HepG2 (cell line): ENCODE data around the gene PDE9A. TPM values are rescaled to one million over a fixed set of nuclear protein-coding genes. Genes with fewer than 3 reads are reported as not detected.
A peak's percentile ranks its signal among the peaks of the same experiment; 100 is the strongest.

Experiments
- ETV6 ChIP-seq: sonication (generic); formaldehyde crosslinking; conservative IDR thresholded peaks from 2 replicates; pipeline ENCODE4 v1.4.0; 2020; ENCODE audit warnings: missing genetic modification reagents
- HOMEZ ChIP-seq: IDR thresholded peaks from 2 replicates; pipeline ENCODE4 v1.6.1; 2016; ENCODE audit warnings: low read depth
- KDM2A ChIP-seq: sonication (generic); formaldehyde crosslinking; IDR thresholded peaks from 2 replicates; pipeline ENCODE4 v1.4.0; 2020; ENCODE audit warnings: low read depth, missing genetic modification reagents, borderline replicate concordance
- KDM4B ChIP-seq: sonication (generic); formaldehyde crosslinking; IDR thresholded peaks from 2 replicates; pipeline ENCODE4 v1.4.0; 2020; ENCODE audit warnings: missing genetic modification reagents
- PAXIP1 ChIP-seq: sonication (generic); formaldehyde crosslinking; conservative IDR thresholded peaks from 2 replicates; pipeline ENCODE4 v1.4.0; 2020; ENCODE audit warnings: mild to moderate bottlenecking, missing genetic modification reagents, moderate library complexity
- PPARG ChIP-seq: conservative IDR thresholded peaks from 2 replicates; pipeline ENCODE4 v1.6.1; 2016; ENCODE audit warnings: missing biosample characterization, missing genetic modification reagents
- RAD51 ChIP-seq: fragments of 450-650 bp; IDR thresholded peaks from 2 replicates; pipeline ENCODE4 v1.6.1; 2016; ENCODE audit warnings: borderline replicate concordance
- RCOR2 ChIP-seq: IDR thresholded peaks from 2 replicates; pipeline ENCODE4 v1.6.1; 2016; ENCODE audit warnings: missing biosample characterization, missing genetic modification reagents
- SMC3 ChIP-seq: IDR thresholded peaks from 2 replicates; pipeline ENCODE4 v1.6.1; 2011; ENCODE audit warnings: low read length, improper control_type of control experiment
- SP4 ChIP-seq: sonication (generic); formaldehyde crosslinking; IDR thresholded peaks from 2 replicates; pipeline ENCODE4 v1.8.1; 2023; ENCODE audit warnings: mild to moderate bottlenecking, missing genetic modification reagents
- SRF ChIP-seq: IDR thresholded peaks from 2 replicates; pipeline ENCODE4 v1.6.1; 2011; ENCODE audit warnings: mild to moderate bottlenecking, low read depth, low read length, moderate library complexity
- ZNF292 ChIP-seq: sonication (generic); formaldehyde crosslinking; IDR thresholded peaks from 2 replicates; pipeline ENCODE4 v1.8.1; 2022; ENCODE audit warnings: mild to moderate bottlenecking, low read depth, missing genetic modification reagents, borderline replicate concordance
- ZNF432 ChIP-seq: sonication (generic); formaldehyde crosslinking; IDR thresholded peaks from 2 replicates; pipeline ENCODE4 v1.5.0; 2020; ENCODE audit warnings: missing genetic modification reagents, mild to moderate bottlenecking, borderline replicate concordance
- ZNF605 ChIP-seq: sonication (generic); formaldehyde crosslinking; IDR thresholded peaks from 2 replicates; pipeline ENCODE4 v1.8.0; 2022; ENCODE audit warnings: mild to moderate bottlenecking, missing genetic modification reagents
- ZNF773 ChIP-seq: sonication (generic); formaldehyde crosslinking; IDR thresholded peaks from 2 replicates; pipeline ENCODE4 v1.4.0; 2020; ENCODE audit warnings: missing genetic modification reagents, borderline replicate concordance
- polyA plus RNA-seq, 8 experiments: library from polyadenylated mRNA; depleted of rRNA in 3 of 8; stranded (reverse) in 7 of 8; unstranded in 1 of 8; fragments of >200 nt; fragmentation: Illumina TruSeq in 4 of 8; extraction: Trizol in 4 of 8; gene quantifications; 2 replicates each; pipeline versions ENCODE4 v1.2.1 to v1.2.3, GENCODE V29; 2011 to 2016; ENCODE audit warnings: low read depth in 4 of 8, missing spikeins in 1 of 8, mixed read lengths in 1 of 8; ENCODE audit not compliant: insufficient read depth in 1 of 8
- total RNA-seq, 5 experiments: library from RNA; depleted of rRNA; stranded (reverse); fragments of >200 nt; fragmentation: Illumina TruSeq; extraction: Trizol; gene quantifications; 2 replicates each; pipeline ENCODE4 v1.2.3, GENCODE V29; 2016; ENCODE audit warnings: low read depth in 1 of 5
- TF ChIP-seq, protein P1 (sequence below): IDR thresholded peaks from 2 replicates; pipeline ENCODE4 v1.6.1; 2016
- TF ChIP-seq, protein P2 (sequence below): IDR thresholded peaks from 2 replicates; pipeline ENCODE4 v1.6.1; 2016; ENCODE audit warnings: low read depth, borderline replicate concordance
- TF ChIP-seq, protein P3 (sequence below): sonication (generic); formaldehyde crosslinking; conservative IDR thresholded peaks from 2 replicates; pipeline ENCODE4 v1.8.0; 2022; ENCODE audit warnings: low read depth, missing genetic modification reagents
- TF ChIP-seq, protein P4 (sequence below): sonication (generic); formaldehyde crosslinking; IDR thresholded peaks from 2 replicates; pipeline ENCODE4 v1.4.0; 2020; ENCODE audit warnings: missing genetic modification reagents, mild to moderate bottlenecking, borderline replicate concordance

PDE9A gene
- total and polyA plus RNA-seq, 2 of the 13 experiments (the other 11 are each of a cell fraction or from before 2014, with no cell fraction given), result 4.6 to 19.7 TPM

DNA sequence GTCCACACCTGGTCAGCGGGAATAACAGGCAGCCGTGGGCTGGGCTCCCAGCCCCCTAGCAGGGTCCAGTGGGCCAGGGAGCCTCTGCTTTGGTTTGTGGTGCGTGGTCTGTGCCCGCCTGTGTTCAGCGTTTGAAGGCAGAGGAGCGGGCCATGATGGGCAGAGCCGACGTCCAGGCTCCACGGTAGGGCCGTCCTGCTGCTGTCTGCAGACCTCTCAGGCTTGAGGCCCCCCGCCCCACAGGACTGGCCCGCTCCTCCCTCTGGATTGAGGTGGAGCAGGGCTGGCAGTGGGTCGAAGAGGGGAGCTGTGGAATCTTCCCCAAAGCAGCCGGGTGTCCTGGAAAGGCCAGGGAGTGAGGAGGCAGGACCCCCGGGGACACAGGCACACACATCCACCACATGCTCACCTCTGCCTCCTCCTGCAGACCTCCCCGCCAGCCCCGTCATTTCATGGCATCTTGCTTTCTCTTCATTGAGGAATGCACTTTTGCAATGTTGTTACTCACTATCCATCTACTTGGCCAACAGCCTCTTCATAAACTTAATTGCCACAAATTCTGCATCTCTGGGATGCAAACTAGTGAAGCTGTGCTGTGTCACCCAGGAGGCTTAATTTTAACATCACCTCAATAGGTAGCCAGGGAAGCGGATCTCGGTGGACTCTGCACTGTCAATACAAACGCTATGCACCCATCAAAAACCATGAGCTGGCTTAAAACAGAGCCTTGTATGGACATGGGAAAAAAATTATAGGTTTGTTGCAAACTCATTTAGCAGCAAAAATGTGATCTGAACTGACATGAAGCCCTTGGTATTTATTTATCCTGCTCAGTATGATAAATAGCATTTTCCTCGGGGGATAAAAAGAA is 85.9 kb downstream of the PDE9A start (continued):
- TF ChIP-seq RAD51 (no peak), PPARG (CRISPR knock-in tag) (no peak), ZNF432 (CRISPR knock-in tag) (no peak), KDM2A (CRISPR knock-in tag) (no peak), SP4 (CRISPR knock-in tag) (0 out of 2 replicates have a peak, but pooled peaks have one; percentile 38), ZNF605 (no peak), RCOR2 (CRISPR knock-in tag) (0 out of 2 replicates have a peak, but pooled peaks have one; percentile 39), ETV6 (CRISPR knock-in tag) (no peak), ZNF292 (CRISPR knock-in tag) (no peak), SRF (peak; percentile 42; the same call in 1 of the 2 replicates), KDM4B (CRISPR knock-in tag) (no peak), PAXIP1 (CRISPR knock-in tag) (peak; percentile 72), HOMEZ (CRISPR knock-in tag) (peak; percentile 24; the same call in 1 of the 2 replicates), SMC3 (no peak), ZNF773 (CRISPR knock-in tag) (no peak)
- TF ChIP-seq, protein P1, sequence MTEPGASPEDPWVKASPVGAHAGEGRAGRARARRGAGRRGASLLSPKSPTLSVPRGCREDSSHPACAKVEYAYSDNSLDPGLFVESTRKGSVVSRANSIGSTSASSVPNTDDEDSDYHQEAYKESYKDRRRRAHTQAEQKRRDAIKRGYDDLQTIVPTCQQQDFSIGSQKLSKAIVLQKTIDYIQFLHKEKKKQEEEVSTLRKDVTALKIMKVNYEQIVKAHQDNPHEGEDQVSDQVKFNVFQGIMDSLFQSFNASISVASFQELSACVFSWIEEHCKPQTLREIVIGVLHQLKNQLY (CRISPR knock-in tag), result no peak
- TF ChIP-seq, protein P2, sequence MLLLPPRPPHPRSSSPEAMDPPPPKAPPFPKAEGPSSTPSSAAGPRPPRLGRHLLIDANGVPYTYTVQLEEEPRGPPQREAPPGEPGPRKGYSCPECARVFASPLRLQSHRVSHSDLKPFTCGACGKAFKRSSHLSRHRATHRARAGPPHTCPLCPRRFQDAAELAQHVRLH (CRISPR knock-in tag), result peak; percentile 35; the same call in 1 of the 2 replicates
- TF ChIP-seq, protein P3, sequence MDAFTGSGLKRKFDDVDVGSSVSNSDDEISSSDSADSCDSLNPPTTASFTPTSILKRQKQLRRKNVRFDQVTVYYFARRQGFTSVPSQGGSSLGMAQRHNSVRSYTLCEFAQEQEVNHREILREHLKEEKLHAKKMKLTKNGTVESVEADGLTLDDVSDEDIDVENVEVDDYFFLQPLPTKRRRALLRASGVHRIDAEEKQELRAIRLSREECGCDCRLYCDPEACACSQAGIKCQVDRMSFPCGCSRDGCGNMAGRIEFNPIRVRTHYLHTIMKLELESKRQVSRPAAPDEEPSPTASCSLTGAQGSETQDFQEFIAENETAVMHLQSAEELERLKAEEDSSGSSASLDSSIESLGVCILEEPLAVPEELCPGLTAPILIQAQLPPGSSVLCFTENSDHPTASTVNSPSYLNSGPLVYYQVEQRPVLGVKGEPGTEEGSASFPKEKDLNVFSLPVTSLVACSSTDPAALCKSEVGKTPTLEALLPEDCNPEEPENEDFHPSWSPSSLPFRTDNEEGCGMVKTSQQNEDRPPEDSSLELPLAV (CRISPR knock-in tag), result no peak
- TF ChIP-seq, protein P4, sequence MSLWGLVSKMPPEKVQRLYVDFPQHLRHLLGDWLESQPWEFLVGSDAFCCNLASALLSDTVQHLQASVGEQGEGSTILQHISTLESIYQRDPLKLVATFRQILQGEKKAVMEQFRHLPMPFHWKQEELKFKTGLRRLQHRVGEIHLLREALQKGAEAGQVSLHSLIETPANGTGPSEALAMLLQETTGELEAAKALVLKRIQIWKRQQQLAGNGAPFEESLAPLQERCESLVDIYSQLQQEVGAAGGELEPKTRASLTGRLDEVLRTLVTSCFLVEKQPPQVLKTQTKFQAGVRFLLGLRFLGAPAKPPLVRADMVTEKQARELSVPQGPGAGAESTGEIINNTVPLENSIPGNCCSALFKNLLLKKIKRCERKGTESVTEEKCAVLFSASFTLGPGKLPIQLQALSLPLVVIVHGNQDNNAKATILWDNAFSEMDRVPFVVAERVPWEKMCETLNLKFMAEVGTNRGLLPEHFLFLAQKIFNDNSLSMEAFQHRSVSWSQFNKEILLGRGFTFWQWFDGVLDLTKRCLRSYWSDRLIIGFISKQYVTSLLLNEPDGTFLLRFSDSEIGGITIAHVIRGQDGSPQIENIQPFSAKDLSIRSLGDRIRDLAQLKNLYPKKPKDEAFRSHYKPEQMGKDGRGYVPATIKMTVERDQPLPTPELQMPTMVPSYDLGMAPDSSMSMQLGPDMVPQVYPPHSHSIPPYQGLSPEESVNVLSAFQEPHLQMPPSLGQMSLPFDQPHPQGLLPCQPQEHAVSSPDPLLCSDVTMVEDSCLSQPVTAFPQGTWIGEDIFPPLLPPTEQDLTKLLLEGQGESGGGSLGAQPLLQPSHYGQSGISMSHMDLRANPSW (CRISPR knock-in tag), result no peak
